HCT116 (cell line): ENCODE results near the gene RPS24. TPM values are rescaled to one million over a fixed set of nuclear protein-coding genes. Genes with fewer than 3 reads are reported as not detected.

Experiments
- ATAC-seq: fragments of 200-7000 bp; cut with Tn5 transposase; 2 replicates; pipeline ENCODE4 v1.9.1; 2020; ENCODE audit warnings: mild to moderate bottlenecking, moderate library complexity
- BruUV-seq: library from RNA; stranded (reverse); fragments of 400-500 nt; replicated peaks from 2 replicates; lab custom pipeline; 2021; lab: Mats Ljungman, UMichigan
- CTCF ChIA-PET: fragments of 300-600 bp; sonication (Branson Sonifier 250); formaldehyde crosslinking; loops from one replicate; lab custom pipeline; 2021; ENCODE audit warnings: antibody characterized with exemption; lab: Charles Lee
- POLR2A ChIA-PET: fragments of 300-600, 350-600 bp; sonication (Branson Sonifier 250); formaldehyde crosslinking; loops from one replicate; lab custom pipeline; 2021; ENCODE audit warnings: antibody characterized with exemption; lab: Charles Lee
- RAD21 ChIA-PET, 2 experiments: fragments of 300-600 bp; sonication (Branson Sonifier 250); formaldehyde crosslinking; loops; one replicate each; lab custom pipeline; 2023; ENCODE audit warnings: low total read pairs in 2 of 2; ENCODE audit not compliant: uncharacterized antibody in 2 of 2, unreplicated experiment in 2 of 2, low non-redundant PET in 1 of 2; lab: Charles Lee
- DNase-seq: peaks from one replicate; pipeline ENCODE4 v3.0.0-alpha.2; 2010; ENCODE audit warnings: low read depth, low spot score
- H2AFZ ChIP-seq: fragments of 200-600 bp; shearing (Covaris generic), sonication (generic); 2 replicates; pipeline ENCODE4 v1.6.1; 2017; ENCODE audit warnings: low read depth, mixed run types, mixed read lengths, antibody characterized with exemption, low read length; ENCODE audit not compliant: poor library complexity, severe bottlenecking
- H3K27ac ChIP-seq: 2 replicates; pipeline ENCODE4 v1.5.1; 2012; ENCODE audit warnings: low read depth, low read length
- H3K27me3 ChIP-seq: fragments of 200-600 bp; sonication (generic); 2 replicates; pipeline ENCODE4 v1.6.1; 2016; ENCODE audit warnings: mixed run types, low read length, mixed read lengths; ENCODE audit not compliant: insufficient read depth
- H3K36me3 ChIP-seq, 2 experiments: fragments of 200-500 bp in 1 of 2; fragments of 200-600 bp in 1 of 2; sonication (Bioruptor generic) in 1 of 2; sonication (generic) in 1 of 2; 2 replicates each; pipeline versions ENCODE4 v1.5.1 to v1.6.1; 2014 to 2016; ENCODE audit warnings: low read length in 2 of 2, inconsistent platforms in 1 of 2, mixed read lengths in 1 of 2, mixed run types in 1 of 2; ENCODE audit not compliant: insufficient read depth in 2 of 2, control insufficient read depth in 1 of 2
- H3K4me1 ChIP-seq, 2 experiments: fragments of 200-600 bp in 1 of 2; sonication (generic) in 1 of 2; 2 replicates each; pipeline versions ENCODE4 v1.5.1 to v1.6.1; 2012 to 2017; ENCODE audit warnings: low read length in 2 of 2, inconsistent platforms in 1 of 2, mild to moderate bottlenecking in 1 of 2, mixed read lengths in 1 of 2, mixed run types in 1 of 2, moderate library complexity in 1 of 2; ENCODE audit not compliant: insufficient read depth in 2 of 2, control insufficient read depth in 1 of 2
- H3K4me2 ChIP-seq: fragments of 200-600 bp; sonication (generic); 2 replicates; pipeline ENCODE4 v1.6.1; 2017; ENCODE audit warnings: mixed run types, low read length, mixed read lengths
- H3K4me3 ChIP-seq, 2 experiments: fragments of 200-600 bp in 1 of 2; sonication (generic) in 1 of 2; replicated peaks in 1 of 2; 2 replicates each; pipeline ENCODE4 v1.5.1; 2011 to 2016; ENCODE audit warnings: low read length in 2 of 2, control low read depth in 1 of 2, low read depth in 1 of 2, mild to moderate bottlenecking in 1 of 2, mixed read lengths in 1 of 2, mixed run types in 1 of 2
- H3K79me2 ChIP-seq: fragments of 200-600 bp; sonication (generic); 2 replicates; pipeline ENCODE4 v1.6.1; 2017; ENCODE audit warnings: mild to moderate bottlenecking, mixed run types, low read length, moderate library complexity, mixed read lengths; ENCODE audit not compliant: insufficient read depth
- H3K9ac ChIP-seq: fragments of 200-600 bp; sonication (generic); 2 replicates; pipeline ENCODE4 v1.6.1; 2016; ENCODE audit warnings: low read length, mixed read lengths
- H3K9me2 ChIP-seq: fragments of 200-600 bp; sonication (generic), shearing (Covaris generic); 2 replicates; pipeline ENCODE4 v1.6.1; 2017; ENCODE audit warnings: mixed run types, mild to moderate bottlenecking, moderate library complexity; ENCODE audit not compliant: insufficient read depth
- H3K9me3 ChIP-seq, 2 experiments: fragments of 200-500 bp in 1 of 2; fragments of 200-600 bp in 1 of 2; sonication (Bioruptor generic) in 1 of 2; sonication (generic) in 1 of 2; 2 replicates each; pipeline ENCODE4 v1.6.1; 2014 to 2017; ENCODE audit warnings: low read length in 2 of 2, mixed read lengths in 2 of 2, inconsistent platforms in 1 of 2, low read depth in 1 of 2, mild to moderate bottlenecking in 1 of 2, mixed run types in 1 of 2, moderate library complexity in 1 of 2; ENCODE audit not compliant: control insufficient read depth in 1 of 2, insufficient read depth in 1 of 2
- H4K20me1 ChIP-seq: fragments of 200-600 bp; sonication (generic), shearing (Covaris generic); 2 replicates; pipeline ENCODE4 v1.6.1; 2017; ENCODE audit warnings: mixed run types, mild to moderate bottlenecking, moderate library complexity; ENCODE audit not compliant: insufficient read depth
- ATF3 ChIP-seq: IDR thresholded peaks from 2 replicates; pipeline ENCODE4 v1.6.1; 2012
- CBX3 ChIP-seq: IDR thresholded peaks from 2 replicates; pipeline ENCODE4 v1.6.1; 2012; ENCODE audit warnings: low read depth
- CEBPB ChIP-seq: IDR thresholded peaks from 2 replicates; pipeline ENCODE4 v1.6.1; 2012; ENCODE audit warnings: low read depth
- ELF1 ChIP-seq: IDR thresholded peaks from 2 replicates; pipeline ENCODE4 v1.6.1; 2012; ENCODE audit warnings: low read depth, borderline replicate concordance
- EZH2 ChIP-seq: fragments of 200-600 bp; sonication (generic); IDR thresholded peaks from 2 replicates; pipeline ENCODE4 v1.6.1; 2017; ENCODE audit warnings: antibody characterized with exemption, mixed run types
- EZH2phosphoT487 ChIP-seq: fragments of 200-600 bp; IDR thresholded peaks from 2 replicates; pipeline ENCODE4 v1.6.1; 2018; ENCODE audit warnings: antibody characterized with exemption, borderline replicate concordance
- FOSL1 ChIP-seq: IDR thresholded peaks from 2 replicates; pipeline ENCODE4 v1.6.1; 2012; ENCODE audit warnings: low read depth
- JUND ChIP-seq: IDR thresholded peaks from 2 replicates; pipeline ENCODE4 v1.6.1; 2012
- MAX ChIP-seq: IDR thresholded peaks from 2 replicates; pipeline ENCODE4 v1.6.1; 2012
- POLR2A ChIP-seq: IDR thresholded peaks from 2 replicates; pipeline ENCODE4 v1.7.0; 2011; ENCODE audit warnings: borderline replicate concordance; ENCODE audit not compliant: insufficient read depth, insufficient read length; ENCODE audit errors: extremely low read depth
- POLR2AphosphoS5 ChIP-seq: IDR thresholded peaks from 2 replicates; pipeline ENCODE4 v1.6.1; 2011; ENCODE audit warnings: mild to moderate bottlenecking, low read depth, low read length, moderate library complexity
- RAD21 ChIP-seq: IDR thresholded peaks from 2 replicates; pipeline ENCODE4 v1.6.1; 2012; ENCODE audit warnings: low read depth, mild to moderate bottlenecking
- SIN3A ChIP-seq: IDR thresholded peaks from 2 replicates; pipeline ENCODE4 v1.6.1; 2012; ENCODE audit warnings: low read depth
- SP1 ChIP-seq: IDR thresholded peaks from 2 replicates; pipeline ENCODE4 v1.6.1; 2012; ENCODE audit warnings: low read depth
- SRF ChIP-seq: IDR thresholded peaks from 2 replicates; pipeline ENCODE4 v1.6.1; 2012; ENCODE audit warnings: low read depth
- TCF7L2 ChIP-seq: IDR thresholded peaks from 2 replicates; pipeline ENCODE4 v1.7.0; 2011; ENCODE audit warnings: borderline replicate concordance, inconsistent platforms; ENCODE audit not compliant: insufficient read depth, insufficient read length; ENCODE audit errors: extremely low read depth
- YY1 ChIP-seq: IDR thresholded peaks from 2 replicates; pipeline ENCODE4 v1.6.1; 2011; ENCODE audit warnings: low read length, low read depth, moderate library complexity, mild to moderate bottlenecking; ENCODE audit not compliant: insufficient replicate concordance; ENCODE audit errors: extremely low read depth
- ZNF274 ChIP-seq: fragments of 200-500 bp; sonication (Bioruptor generic); IDR thresholded peaks from 2 replicates; pipeline ENCODE4 v1.6.1; 2014; ENCODE audit warnings: mild to moderate bottlenecking, low read depth, low read length, inconsistent platforms
- intact Hi-C: fragments of 100-400 bp; cut with micrococcal nuclease; formaldehyde crosslinking; loops from 2 replicates; pipeline ENCODE4 v1.10.0; 2022
- total RNA-seq: library from RNA; stranded (reverse); gene quantifications from one replicate; pipeline ENCODE4 v1.2.1, GENCODE V29; 2021; ENCODE audit not compliant: unreplicated experiment
- TF ChIP-seq, protein P1 (sequence below), 3 experiments: fragments of 200-600 bp in 1 of 3; sonication (generic) in 1 of 3; IDR thresholded peaks in 2 of 3; conservative IDR thresholded peaks in 1 of 3; 2 replicates each; pipeline ENCODE4 v1.5.1; 2012 to 2017; ENCODE audit warnings: low read depth in 2 of 3, low read length in 2 of 3, antibody characterized with exemption in 1 of 3, borderline replicate concordance in 1 of 3, control low read depth in 1 of 3, mild to moderate bottlenecking in 1 of 3, mixed read lengths in 1 of 3, mixed run types in 1 of 3, moderate library complexity in 1 of 3; ENCODE audit not compliant: insufficient read depth in 1 of 3

Gene RPS24
- total RNA-seq, 1 experiment from 2014 or later, result 1,764 TPM

- DNase-seq, result no peak
- Histone ChIP-seq H3K4me3 (no peak overlapping the region), H3K9ac (no peak overlapping the region), H3K4me1 (no peaks in the 10 kb centered on the region), H3K27ac (no peak overlapping the region), H3K27me3 (no peaks in the 10 kb centered on the region), H3K79me2 (no peaks in the 10 kb centered on the region), H2AFZ (no peak overlapping the region), H3K9me3 (no peaks in the 10 kb centered on the region), H3K9me2 (no peaks in the 10 kb centered on the region), H3K4me2 (no peak overlapping the region), H4K20me1 (no peaks in the 10 kb centered on the region), H3K36me3 (peaks cover 29 to 48% of the 10 kb centered on the region in 2 experiments; a peak in 3 of 4 replicates)
- no TSS peak for BruUV-seq
- ChIA-PET POLR2A (no interaction called here), CTCF (no interaction called here), RAD21 (no interaction called here)
- ATAC-seq, result no peak
- TF ChIP-seq SIN3A, result no peak
- TF ChIP-seq ATF3, result no peak
- TF ChIP-seq SP1, result no peak
- no peak for TF ChIP-seq JUND
- intact Hi-C loops, result no loop called here
Observed at GRCh38 chr10:78000956-78001472, 32.6 kb upstream of the RPS24 start.

- Histone ChIP-seq H3K36me3 (peaks cover 41 to 64% of the 10 kb centered on the region in 2 experiments; a peak in 3 of 4 replicates), H3K4me1 (no peaks in the 10 kb centered on the region), H3K9me3 (no peaks in the 10 kb centered on the region), H3K79me2 (no peaks in the 10 kb centered on the region), H4K20me1 (no peaks in the 10 kb centered on the region), H3K4me3 (no peak overlapping the region), H3K27ac (no peak overlapping the region), H3K9me2 (no peaks in the 10 kb centered on the region), H3K4me2 (no peak overlapping the region), H3K27me3 (no peaks in the 10 kb centered on the region), H3K9ac (no peak overlapping the region), H2AFZ (no peak overlapping the region)
- POLR2A ChIA-PET, result no interaction called here
- no peak for ATAC-seq
- DNase-seq, result no peak
- RAD21 ChIA-PET, result no interaction called here
- no TSS peak for BruUV-seq
- intact Hi-C loops, result no loop called here
- CTCF ChIA-PET, result no interaction called here
- TF ChIP-seq CEBPB (no peak), EZH2phosphoT487 (no peak), POLR2AphosphoS5 (no peak), JUND (no peak), SRF (no peak), EZH2 (no peak), ZNF274 (no peak), SIN3A (no peak), TCF7L2 (no peak), CBX3 (no peak), MAX (no peak), RAD21 (no peak), POLR2A (no peak), FOSL1 (no peak), ATF3 (no peak), YY1 (no peak), ELF1 (no peak)
- TF ChIP-seq, protein P1, sequence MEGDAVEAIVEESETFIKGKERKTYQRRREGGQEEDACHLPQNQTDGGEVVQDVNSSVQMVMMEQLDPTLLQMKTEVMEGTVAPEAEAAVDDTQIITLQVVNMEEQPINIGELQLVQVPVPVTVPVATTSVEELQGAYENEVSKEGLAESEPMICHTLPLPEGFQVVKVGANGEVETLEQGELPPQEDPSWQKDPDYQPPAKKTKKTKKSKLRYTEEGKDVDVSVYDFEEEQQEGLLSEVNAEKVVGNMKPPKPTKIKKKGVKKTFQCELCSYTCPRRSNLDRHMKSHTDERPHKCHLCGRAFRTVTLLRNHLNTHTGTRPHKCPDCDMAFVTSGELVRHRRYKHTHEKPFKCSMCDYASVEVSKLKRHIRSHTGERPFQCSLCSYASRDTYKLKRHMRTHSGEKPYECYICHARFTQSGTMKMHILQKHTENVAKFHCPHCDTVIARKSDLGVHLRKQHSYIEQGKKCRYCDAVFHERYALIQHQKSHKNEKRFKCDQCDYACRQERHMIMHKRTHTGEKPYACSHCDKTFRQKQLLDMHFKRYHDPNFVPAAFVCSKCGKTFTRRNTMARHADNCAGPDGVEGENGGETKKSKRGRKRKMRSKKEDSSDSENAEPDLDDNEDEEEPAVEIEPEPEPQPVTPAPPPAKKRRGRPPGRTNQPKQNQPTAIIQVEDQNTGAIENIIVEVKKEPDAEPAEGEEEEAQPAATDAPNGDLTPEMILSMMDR (IDR thresholded peaks at IDR 0.05 in 2 of 3, conservative IDR thresholded peaks at IDR 0.05 in 1 of 3; ENCODE audit: borderline replicate concordance in 1 of 3, insufficient read depth in 1 of 3, low read depth in 2 of 3, low read length in 2 of 3), result no peak
Observed at GRCh38 chr10:78002541-78003288, 30.9 kb upstream of the RPS24 start.
